Epidermal melanocyte (primary cell): ENCODE measurements around the gene MICALL1.

Experiments
- DNase-seq: peaks from one replicate; pipeline ENCODE4 v3.0.0; 2011; ENCODE audit warnings: low spot score; ENCODE audit not compliant: insufficient read length

MICALL1 gene

GRCh38 chr22:37905534-37906363 is at the start of gene MICALL1:
Gene MICALL1, plus strand, starts transcription at chr22:37906297. Its CDS starts 126 bp downstream, at chr22:37906423.
- peak; percentile 72 for DNase-seq

- DNase-seq = no peak
These were observed 45.2 kb upstream of the MICALL1 start for GRCh38 chr22:37860796-37861421.

GRCh38 chr22:37862570-37863325 is 43.3 kb upstream of the MICALL1 start:
- DNase-seq = no peak

- DNase-seq = no peak
These were observed 40.6 kb upstream of the MICALL1 start for GRCh38 chr22:37865510-37865909.

- DNase-seq = no peak
These were observed 35.8 kb upstream of the MICALL1 start for GRCh38 chr22:37870273-37870672.

GRCh38 chr22:37880668-37881440 is 25.2 kb upstream of the MICALL1 start:
- no peak for DNase-seq

- no peak for DNase-seq
These were observed 21.7 kb upstream of the MICALL1 start for GRCh38 chr22:37884420-37884819.

- no peak for DNase-seq
These were observed 18.3 kb upstream of the MICALL1 start for GRCh38 chr22:37887584-37888378.

- no peak for DNase-seq
These were observed 14.2 kb upstream of the MICALL1 start for GRCh38 chr22:37891926-37892325.

GRCh38 chr22:37892566-37893335 is 13.3 kb upstream of the MICALL1 start:
- no peak for DNase-seq

- no peak for DNase-seq
These were observed 12.5 kb upstream of the MICALL1 start for GRCh38 chr22:37893583-37893983.

- no peak for DNase-seq
These were observed 11.0 kb upstream of the MICALL1 start for GRCh38 chr22:37894939-37895670.

- no peak for DNase-seq
These were observed 9.9 kb upstream of the MICALL1 start for GRCh38 chr22:37896181-37896592.

- DNase-seq = no peak
These were observed 9.2 kb upstream of the MICALL1 start for GRCh38 chr22:37896939-37897338.

GRCh38 chr22:37897807-37898206 is 8.3 kb upstream of the MICALL1 start:
- no peak for DNase-seq

GRCh38 chr22:37898441-37899181 is 7.5 kb upstream of the MICALL1 start:
- no peak for DNase-seq

- peak; percentile 58 for DNase-seq
These were observed 1.2 kb upstream of the MICALL1 start for GRCh38 chr22:37904572-37905533.
